ENCODE results near the gene TBX4.

GRCh38 chr17:61412860-61413660 lies 39.2 kb upstream of the TBX4 start:
- no peak for TF ChIP-seq JUND (IDR thresholded peaks at IDR 0.05)
- TF ChIP-seq YY1 (IDR thresholded peaks at IDR 0.05): no peak
- no peak for TF ChIP-seq TAF1 (conservative IDR thresholded peaks at IDR 0.05)
- TF ChIP-seq MAX (IDR thresholded peaks at IDR 0.05): no peak
- no peak for TF ChIP-seq ATF3 (IDR thresholded peaks at IDR 0.05)
- no peak for TF ChIP-seq CTCF (IDR thresholded peaks at IDR 0.05; ENCODE audit: low read depth, low read length, missing input control)
- no peak for TF ChIP-seq EGR1 (IDR thresholded peaks at IDR 0.05; ENCODE audit: low read depth in 2 of 2)
- no peak for TF ChIP-seq SP1 (IDR thresholded peaks at IDR 0.05)
- no peak for TF ChIP-seq RAD21 (IDR thresholded peaks at IDR 0.05)
- TF ChIP-seq HNF4G (IDR thresholded peaks at IDR 0.05): no peak
- no peak for TF ChIP-seq GABPA (IDR thresholded peaks at IDR 0.05 in 1 of 2, conservative IDR thresholded peaks at IDR 0.05 in 1 of 2)
- TF ChIP-seq REST (IDR thresholded peaks at IDR 0.05): no peak
- no peak for TF ChIP-seq FOXA1 (IDR thresholded peaks at IDR 0.05)
- no peak for TF ChIP-seq ZBTB33 (IDR thresholded peaks at IDR 0.05)

Measured in liver (tissue), 3 donors.